ENCODE data around the gene FOXP4. TPM values are rescaled to one million over a fixed set of nuclear protein-coding genes. Genes with fewer than 3 reads are reported as not detected.

The FOXP4 gene
- total RNA-seq, 4 donors from 2014 or later: 2.4 to 15.1 (median 4.9) TPM

GRCh38 chr6:41539204-41539603 is 7.0 kb upstream of the FOXP4 start:
- TF ChIP-seq CTCF (IDR thresholded peaks at IDR 0.05; ENCODE audit: low read depth): no peak

DNA sequence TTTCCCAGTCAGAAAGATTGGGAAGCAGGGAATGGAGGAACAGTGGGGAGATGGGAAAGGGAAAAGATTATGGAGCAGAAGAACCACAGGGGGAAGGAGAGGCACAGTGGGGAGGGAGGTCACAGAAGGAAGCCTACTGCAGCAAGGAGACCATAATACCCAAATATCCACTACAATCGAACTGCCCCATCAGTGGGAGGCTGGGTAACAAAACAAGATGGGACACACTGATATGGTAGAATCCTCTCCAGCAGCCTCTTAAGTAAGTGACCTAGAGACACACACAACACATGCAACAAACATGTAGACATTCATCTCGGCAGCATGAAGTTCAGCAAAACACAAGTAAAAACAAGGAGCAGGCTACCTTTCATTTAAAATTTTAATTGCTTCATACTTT is 4.8 kb upstream of the FOXP4 start:
- TF ChIP-seq CTCF (IDR thresholded peaks at IDR 0.05; ENCODE audit: low read depth): no peak

DNA sequence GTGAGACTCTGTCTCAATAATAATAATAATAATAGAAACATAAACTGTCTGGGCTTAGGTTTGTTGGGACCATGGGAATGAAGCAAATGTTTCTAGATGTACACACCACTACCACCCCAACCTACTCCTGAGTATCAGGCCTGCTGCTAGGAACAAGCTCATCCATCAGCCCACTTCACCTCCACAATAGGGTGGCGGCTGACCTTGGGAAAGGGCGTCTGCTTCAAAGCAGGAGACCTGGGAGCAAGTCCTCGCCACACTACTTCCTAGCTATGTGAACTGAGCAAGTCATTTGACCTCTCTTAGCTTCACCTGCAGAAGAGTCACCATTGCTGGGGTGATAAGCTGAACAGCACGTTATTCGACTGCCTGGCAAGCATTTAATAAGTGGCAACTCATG is 3.1 kb upstream of the FOXP4 start:
- no peak for TF ChIP-seq CTCF (IDR thresholded peaks at IDR 0.05; ENCODE audit: low read depth)

- TF ChIP-seq CTCF (IDR thresholded peaks at IDR 0.05; ENCODE audit: low read depth): no peak
Observed at GRCh38 chr6:41545247-41545702, 906 bp upstream of the FOXP4 start.

- no peak for TF ChIP-seq CTCF (IDR thresholded peaks at IDR 0.05; ENCODE audit: low read depth)
Observed at GRCh38 chr6:41546475-41546865, 289 bp downstream of the FOXP4 start.

GRCh38 chr6:41546866-41547798 is 951 bp downstream of the FOXP4 start:
- TF ChIP-seq CTCF (IDR thresholded peaks at IDR 0.05; ENCODE audit: low read depth): no peak

GRCh38 chr6:41547799-41548097 is 1.6 kb downstream of the FOXP4 start:
- no peak for TF ChIP-seq CTCF (IDR thresholded peaks at IDR 0.05; ENCODE audit: low read depth)

All from subcutaneous adipose tissue (tissue), 4 donors.